Measurements from ENCODE around the gene PRSS3. TPM values are rescaled to one million over a fixed set of nuclear protein-coding genes. Genes with fewer than 3 reads are reported as not detected.
"Not testable (repeated sequence)": the region's sequence is repeated elsewhere in the genome, so short reads cannot be mapped to it uniquely, and the experiment has no call there.

PRSS3 gene
- total RNA-seq, 1 experiment from 2014 or later: 1.8 TPM

- TF ChIP-seq, protein P1, sequence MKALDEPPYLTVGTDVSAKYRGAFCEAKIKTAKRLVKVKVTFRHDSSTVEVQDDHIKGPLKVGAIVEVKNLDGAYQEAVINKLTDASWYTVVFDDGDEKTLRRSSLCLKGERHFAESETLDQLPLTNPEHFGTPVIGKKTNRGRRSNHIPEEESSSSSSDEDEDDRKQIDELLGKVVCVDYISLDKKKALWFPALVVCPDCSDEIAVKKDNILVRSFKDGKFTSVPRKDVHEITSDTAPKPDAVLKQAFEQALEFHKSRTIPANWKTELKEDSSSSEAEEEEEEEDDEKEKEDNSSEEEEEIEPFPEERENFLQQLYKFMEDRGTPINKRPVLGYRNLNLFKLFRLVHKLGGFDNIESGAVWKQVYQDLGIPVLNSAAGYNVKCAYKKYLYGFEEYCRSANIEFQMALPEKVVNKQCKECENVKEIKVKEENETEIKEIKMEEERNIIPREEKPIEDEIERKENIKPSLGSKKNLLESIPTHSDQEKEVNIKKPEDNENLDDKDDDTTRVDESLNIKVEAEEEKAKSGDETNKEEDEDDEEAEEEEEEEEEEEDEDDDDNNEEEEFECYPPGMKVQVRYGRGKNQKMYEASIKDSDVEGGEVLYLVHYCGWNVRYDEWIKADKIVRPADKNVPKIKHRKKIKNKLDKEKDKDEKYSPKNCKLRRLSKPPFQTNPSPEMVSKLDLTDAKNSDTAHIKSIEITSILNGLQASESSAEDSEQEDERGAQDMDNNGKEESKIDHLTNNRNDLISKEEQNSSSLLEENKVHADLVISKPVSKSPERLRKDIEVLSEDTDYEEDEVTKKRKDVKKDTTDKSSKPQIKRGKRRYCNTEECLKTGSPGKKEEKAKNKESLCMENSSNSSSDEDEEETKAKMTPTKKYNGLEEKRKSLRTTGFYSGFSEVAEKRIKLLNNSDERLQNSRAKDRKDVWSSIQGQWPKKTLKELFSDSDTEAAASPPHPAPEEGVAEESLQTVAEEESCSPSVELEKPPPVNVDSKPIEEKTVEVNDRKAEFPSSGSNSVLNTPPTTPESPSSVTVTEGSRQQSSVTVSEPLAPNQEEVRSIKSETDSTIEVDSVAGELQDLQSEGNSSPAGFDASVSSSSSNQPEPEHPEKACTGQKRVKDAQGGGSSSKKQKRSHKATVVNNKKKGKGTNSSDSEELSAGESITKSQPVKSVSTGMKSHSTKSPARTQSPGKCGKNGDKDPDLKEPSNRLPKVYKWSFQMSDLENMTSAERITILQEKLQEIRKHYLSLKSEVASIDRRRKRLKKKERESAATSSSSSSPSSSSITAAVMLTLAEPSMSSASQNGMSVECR (CRISPR knock-in tag; IDR thresholded peaks at IDR 0.05; ENCODE audit: borderline replicate concordance): no peak
Measured at GRCh38 chr9:33840381-33840780, 45.0 kb downstream of the PRSS3 start (continued).

DNA sequence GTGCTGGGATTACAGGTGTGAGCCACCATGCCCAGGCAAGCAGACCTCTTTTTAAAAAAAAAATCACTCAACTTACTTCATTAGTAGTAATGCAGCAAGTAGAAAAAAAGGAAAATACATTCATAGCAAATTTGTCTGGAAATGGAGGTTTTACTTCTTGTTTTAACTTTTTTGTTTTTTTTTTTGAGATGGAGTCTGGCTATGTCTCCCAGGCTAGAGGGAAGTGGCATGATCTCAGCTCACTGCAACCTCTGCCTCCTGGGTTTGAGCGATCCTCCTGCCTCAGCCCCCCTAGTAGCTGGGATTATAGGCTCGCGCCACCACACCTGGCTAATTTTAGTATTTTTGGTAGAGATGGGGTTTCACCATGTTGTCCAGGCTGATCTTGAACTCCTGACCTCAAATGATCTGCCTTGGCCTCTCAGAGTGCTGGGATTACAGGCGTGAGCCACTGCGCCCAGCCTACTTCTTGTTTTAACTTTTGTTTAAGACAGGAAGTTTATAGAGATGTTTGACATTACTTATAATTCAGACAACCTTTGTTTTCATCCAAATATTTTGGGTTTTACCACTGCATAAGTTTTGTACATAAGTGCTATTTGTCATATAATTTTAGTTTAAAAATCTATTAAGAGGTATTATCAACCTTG, 48.1 kb downstream of the PRSS3 start:
- ChIA-PET POLR2A (interaction anchor here (0.6 kb wide), 1 partner anchor 30 kb away, joined by 10 read pairs; no protein-coding TSS in a partner anchor), CTCF (interaction anchor here (1.6 to 1.7 kb wide), 2 partner anchors 9 to 30 kb away, joined by 3 to 6 read pairs; no protein-coding TSS in a partner anchor)
- Mint-ChIP-seq H3K4me1 (peaks cover 6% of the 10 kb centered on the region), H3K9me3 (0 out of 2 replicates have a peak, but pooled peaks cover 6% of the 10 kb centered on the region), H3K4me3 (no peak overlapping the region), H3K27ac (no peak overlapping the region), H3K36me3 (peaks cover 8% of the 10 kb centered on the region), H3K27me3 (ENCODE audit: low read depth) (no peaks in the 10 kb centered on the region)
- TF ChIP-seq FOXP1 (CRISPR knock-in tag; IDR thresholded peaks at IDR 0.05; ENCODE audit: borderline replicate concordance): no peak
- TF ChIP-seq ZNF263 (CRISPR knock-in tag; IDR thresholded peaks at IDR 0.05; ENCODE audit: low read depth): no peak
- TF ChIP-seq, protein P2, sequence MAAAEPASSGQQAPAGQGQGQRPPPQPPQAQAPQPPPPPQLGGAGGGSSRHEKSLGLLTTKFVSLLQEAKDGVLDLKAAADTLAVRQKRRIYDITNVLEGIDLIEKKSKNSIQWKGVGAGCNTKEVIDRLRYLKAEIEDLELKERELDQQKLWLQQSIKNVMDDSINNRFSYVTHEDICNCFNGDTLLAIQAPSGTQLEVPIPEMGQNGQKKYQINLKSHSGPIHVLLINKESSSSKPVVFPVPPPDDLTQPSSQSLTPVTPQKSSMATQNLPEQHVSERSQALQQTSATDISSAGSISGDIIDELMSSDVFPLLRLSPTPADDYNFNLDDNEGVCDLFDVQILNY (CRISPR knock-in tag; IDR thresholded peaks at IDR 0.05): no peak
- TF ChIP-seq, protein P3, sequence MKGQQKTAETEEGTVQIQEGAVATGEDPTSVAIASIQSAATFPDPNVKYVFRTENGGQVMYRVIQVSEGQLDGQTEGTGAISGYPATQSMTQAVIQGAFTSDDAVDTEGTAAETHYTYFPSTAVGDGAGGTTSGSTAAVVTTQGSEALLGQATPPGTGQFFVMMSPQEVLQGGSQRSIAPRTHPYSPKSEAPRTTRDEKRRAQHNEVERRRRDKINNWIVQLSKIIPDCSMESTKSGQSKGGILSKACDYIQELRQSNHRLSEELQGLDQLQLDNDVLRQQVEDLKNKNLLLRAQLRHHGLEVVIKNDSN (CRISPR knock-in tag; IDR thresholded peaks at IDR 0.05): no peak
- TF ChIP-seq ZNF219 (CRISPR knock-in tag; IDR thresholded peaks at IDR 0.05; ENCODE audit: borderline replicate concordance): no peak
- TF ChIP-seq ESRRA (CRISPR knock-in tag; IDR thresholded peaks at IDR 0.05; ENCODE audit: borderline replicate concordance): no peak
- no peak for TF ChIP-seq ZNF423 (CRISPR knock-in tag; IDR thresholded peaks at IDR 0.05)
- no peak for TF ChIP-seq ZNF281 (CRISPR knock-in tag; IDR thresholded peaks at IDR 0.05)
- ATAC-seq (no peak), DNase-seq (ENCODE audit: low spot score) (no peak)

- ChIA-PET POLR2A (no interaction called here), CTCF (interaction anchor here (1.4 kb wide), 1 partner anchor 79 kb away, joined by 6 read pairs; no protein-coding TSS in a partner anchor)
- DNase-seq (ENCODE audit: low spot score): no peak
- no peak for ATAC-seq
- Mint-ChIP-seq H3K27me3 (ENCODE audit: low read depth) (no peaks in the 10 kb centered on the region), H3K36me3 (peaks cover 8% of the 10 kb centered on the region), H3K27ac (no peak overlapping the region), H3K4me1 (peaks cover 21% of the 10 kb centered on the region), H3K4me3 (no peak overlapping the region), H3K9me3 (0 out of 2 replicates have a peak, but pooled peaks cover 6% of the 10 kb centered on the region)
- TF ChIP-seq ZNF281 (CRISPR knock-in tag; IDR thresholded peaks at IDR 0.05): no peak
- TF ChIP-seq, protein P4, sequence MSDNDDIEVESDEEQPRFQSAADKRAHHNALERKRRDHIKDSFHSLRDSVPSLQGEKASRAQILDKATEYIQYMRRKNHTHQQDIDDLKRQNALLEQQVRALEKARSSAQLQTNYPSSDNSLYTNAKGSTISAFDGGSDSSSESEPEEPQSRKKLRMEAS (CRISPR knock-in tag; IDR thresholded peaks at IDR 0.05): no peak
- TF ChIP-seq TEAD4 (CRISPR knock-in tag; IDR thresholded peaks at IDR 0.05): no peak
- TF ChIP-seq, protein P5, sequence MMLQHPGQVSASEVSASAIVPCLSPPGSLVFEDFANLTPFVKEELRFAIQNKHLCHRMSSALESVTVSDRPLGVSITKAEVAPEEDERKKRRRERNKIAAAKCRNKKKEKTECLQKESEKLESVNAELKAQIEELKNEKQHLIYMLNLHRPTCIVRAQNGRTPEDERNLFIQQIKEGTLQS (CRISPR knock-in tag; conservative IDR thresholded peaks at IDR 0.05): no peak
Measured at GRCh38 chr9:33846231-33846630, 50.9 kb downstream of the PRSS3 start.

GRCh38 chr9:33847894-33848205, 52.5 kb downstream of the PRSS3 start:
- H3K27ac Mint-ChIP-seq; H3K27me3 Mint-ChIP-seq (ENCODE audit: low read depth); ATAC-seq; H3K36me3 Mint-ChIP-seq; H3K9me3 Mint-ChIP-seq; H3K4me3 Mint-ChIP-seq; POLR2A ChIA-PET; DNase-seq (ENCODE audit: low spot score): not testable (repeated sequence)
- peaks cover 24% of the 10 kb centered on the region for H3K4me1 Mint-ChIP-seq
- CTCF ChIA-PET: interaction anchor here (0.9 to 1.3 kb wide), 3 partner anchors 34 to 224 kb away, joined by 4 to 6 read pairs (median 4); no protein-coding TSS in a partner anchor

Measured in WTC11 (cell line).